HG03558 (cell line): ENCODE data around the gene RMC1.
"Not testable (repeated sequence)": the region's sequence is repeated elsewhere in the genome, so short reads cannot be mapped to it uniquely, and the experiment has no call there.

Experiments
- ATAC-seq: cut with Tn5 transposase; IDR thresholded peaks from one replicate; pipeline ENCODE4 v1.9.1; 2021; ENCODE audit warnings: moderate number of reproducible peaks; ENCODE audit not compliant: unreplicated experiment; ENCODE audit errors: extremely low read depth

RMC1 gene

DNA sequence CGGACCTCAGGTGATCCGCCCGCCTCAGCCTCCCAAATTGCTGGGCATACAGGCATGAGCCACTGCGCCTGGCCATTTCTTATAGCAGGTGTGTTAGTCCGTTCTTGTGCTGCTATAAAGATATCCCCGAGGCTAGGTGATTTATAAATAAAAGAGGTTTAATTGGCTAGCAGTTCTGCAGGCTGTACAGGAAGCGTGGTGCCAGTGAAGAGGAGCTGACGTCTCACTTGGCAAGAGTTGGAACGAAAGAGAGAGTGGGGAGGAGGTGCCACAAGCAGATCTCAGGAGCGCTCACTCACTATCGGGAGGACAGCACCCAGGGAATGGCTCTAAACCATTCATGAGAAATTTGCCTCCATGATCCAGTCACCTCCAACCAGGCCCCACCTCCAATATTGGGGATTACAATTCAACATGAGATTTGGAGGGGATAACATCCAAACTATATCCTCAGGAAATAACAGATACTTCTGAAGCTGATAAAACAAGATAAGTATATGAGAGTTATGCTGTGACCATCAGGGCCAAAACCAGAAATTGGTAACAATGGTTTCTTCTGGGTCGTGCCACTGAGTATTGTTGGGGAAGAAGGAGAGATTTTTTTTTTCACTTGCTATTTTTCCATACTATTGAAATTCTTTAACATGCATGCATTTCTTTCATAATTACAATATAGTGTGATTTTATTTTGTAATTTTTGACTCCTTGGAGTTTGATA lies 7.4 kb upstream of the RMC1 start:
- ATAC-seq, result no peak

DNA sequence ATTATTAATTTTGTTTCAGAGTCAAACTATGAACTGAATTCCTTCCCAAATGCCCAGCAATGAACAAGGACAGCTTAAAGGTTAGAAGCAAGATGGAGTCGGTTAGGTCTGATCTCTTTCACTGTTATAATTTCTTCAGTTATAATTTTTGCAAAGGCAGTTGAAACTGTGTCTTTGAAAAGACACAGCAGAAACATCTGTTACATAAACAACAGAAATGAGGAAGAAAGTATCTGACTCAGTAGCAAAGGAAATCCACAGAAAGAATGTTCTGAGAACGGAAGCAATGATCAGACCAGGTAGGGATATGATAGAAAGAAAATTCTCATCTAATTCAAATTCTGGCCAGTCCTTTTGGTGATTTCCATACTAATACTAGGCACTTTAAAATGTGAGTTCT lies 5.2 kb upstream of the RMC1 start:
- ATAC-seq, result no peak

GRCh38 chr18:23498877-23499276 lies 4.4 kb upstream of the RMC1 start:
- no peak for ATAC-seq

DNA sequence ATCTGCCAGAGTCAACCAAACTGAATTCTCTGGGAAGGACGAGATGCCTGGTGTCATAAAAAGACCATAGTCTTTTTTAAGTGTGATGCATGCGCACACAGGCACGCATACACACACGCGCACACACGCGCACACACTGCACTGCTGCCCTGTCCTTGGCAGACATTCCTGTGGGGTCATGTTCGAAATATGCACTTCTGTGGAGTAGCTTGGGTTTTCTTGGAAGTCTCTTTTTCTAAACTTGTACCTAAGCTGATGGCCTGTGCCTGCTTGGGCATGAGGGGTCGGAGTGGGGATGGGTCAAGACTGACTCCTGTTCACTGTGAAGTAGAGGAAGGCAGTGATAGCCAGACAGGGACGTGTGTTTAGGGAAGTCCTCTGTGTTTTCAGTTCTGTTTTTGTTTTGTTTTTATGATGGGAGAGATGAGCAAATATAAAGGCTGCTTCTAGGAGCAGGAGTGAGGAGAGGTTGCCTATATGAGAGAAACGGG lies 4.0 kb upstream of the RMC1 start:
- ATAC-seq, result no peak

GRCh38 chr18:23501626-23502025 lies 1.7 kb upstream of the RMC1 start:
- no peak for ATAC-seq

GRCh38 chr18:23502516-23503037 lies 734 bp upstream of the RMC1 start:
- no peak for ATAC-seq

GRCh38 chr18:23503963-23504344 lies 643 bp downstream of the RMC1 start:
- no peak for ATAC-seq

DNA sequence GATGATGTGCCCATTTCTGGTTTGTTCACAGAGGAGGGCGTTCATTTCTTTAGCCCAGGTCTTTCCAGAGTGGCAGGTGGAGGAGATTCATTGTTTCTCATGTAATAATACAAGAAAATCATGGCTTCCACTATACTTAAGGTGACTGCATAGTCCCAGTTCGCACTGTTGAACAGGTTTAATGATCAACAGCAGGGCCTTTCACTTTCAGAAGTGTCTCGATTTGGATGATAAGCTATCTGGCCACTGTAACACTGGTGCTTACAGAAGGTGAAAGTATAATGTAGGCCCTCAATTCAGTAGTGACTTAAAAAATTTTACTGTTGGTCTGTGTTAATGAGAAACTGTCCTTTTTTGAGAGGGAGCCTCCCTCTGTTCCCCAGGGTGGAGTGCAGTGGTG lies 1.4 kb downstream of the RMC1 start:
- peak; percentile 54 for ATAC-seq

DNA sequence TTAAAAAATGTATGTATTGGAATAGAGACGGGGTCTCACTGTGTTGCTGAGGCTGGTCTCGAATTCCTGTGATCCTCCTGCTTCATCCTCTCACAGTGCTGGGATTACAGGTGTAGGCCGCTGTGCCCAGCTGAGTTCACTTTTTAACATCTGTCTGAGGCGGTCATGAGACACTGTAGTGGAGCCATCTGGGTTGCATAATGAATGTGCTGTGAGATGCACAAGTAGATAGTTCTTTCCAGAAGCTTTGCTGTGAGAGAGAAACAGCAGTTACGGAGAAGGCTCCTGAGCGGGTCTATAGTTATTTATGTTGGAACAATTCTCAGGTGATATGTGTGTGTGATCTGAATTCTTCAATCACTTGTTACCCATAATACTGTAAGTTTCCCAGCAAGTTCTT lies 3.1 kb downstream of the RMC1 start:
- no peak for ATAC-seq

GRCh38 chr18:23510923-23511322 lies 7.6 kb downstream of the RMC1 start:
- ATAC-seq, result not testable (repeated sequence)

GRCh38 chr18:23512216-23512615 lies 8.9 kb downstream of the RMC1 start:
- not testable (repeated sequence) for ATAC-seq

GRCh38 chr18:23512641-23513040 lies 9.3 kb downstream of the RMC1 start:
- ATAC-seq, result no peak

DNA sequence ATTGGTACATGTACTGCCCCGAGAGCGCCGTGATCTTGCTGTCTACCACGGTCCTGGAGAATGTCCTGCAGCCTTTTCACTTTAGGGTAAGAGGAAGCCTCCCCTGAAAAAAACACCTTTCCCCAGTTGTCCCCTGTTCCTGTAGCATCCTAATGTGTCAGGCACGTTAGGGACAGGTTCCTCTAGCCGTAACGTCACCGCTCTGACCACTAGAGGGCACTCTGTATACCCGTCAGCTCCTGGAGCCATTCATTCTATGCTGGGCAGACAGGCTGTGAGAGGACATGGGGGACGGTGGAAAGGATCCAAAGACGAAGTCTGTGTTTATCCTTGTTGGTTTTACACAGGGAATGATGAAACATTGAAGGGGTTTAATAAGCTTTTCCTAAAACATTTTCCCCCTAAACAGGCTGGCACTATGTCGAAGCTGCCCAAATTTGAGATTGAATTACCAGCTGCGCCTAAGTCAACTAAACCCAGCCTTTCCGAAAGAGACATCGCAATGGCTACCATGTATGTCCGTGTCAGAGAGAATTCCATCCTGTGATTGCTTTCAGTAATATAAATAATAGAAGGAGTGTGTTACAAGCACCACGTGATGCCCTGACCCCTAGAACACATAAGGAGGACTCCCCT lies 12.7 kb downstream of the RMC1 start:
- ATAC-seq, result peak; percentile 67

DNA sequence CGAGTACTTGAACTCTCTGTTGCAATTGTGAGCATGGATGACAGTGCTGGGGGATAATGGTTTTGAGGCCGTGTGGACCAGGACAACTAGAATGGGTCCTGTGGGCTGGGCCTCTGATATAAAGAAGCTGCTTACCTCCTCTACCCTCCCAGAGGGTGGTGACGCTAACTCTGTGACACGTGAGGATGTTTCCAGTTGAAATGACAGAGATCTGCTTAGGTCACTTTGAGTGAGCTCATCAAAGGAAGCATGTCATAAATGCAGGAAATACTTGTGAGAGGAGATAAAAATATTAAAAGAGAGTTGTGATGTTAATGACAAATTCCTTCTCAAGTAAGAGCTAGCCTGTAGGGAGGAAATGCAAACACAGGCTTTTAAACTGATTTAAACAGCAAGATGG lies 16.4 kb downstream of the RMC1 start:
- ATAC-seq, result no peak

- ATAC-seq, result no peak
These were observed 18.0 kb downstream of the RMC1 start for GRCh38 chr18:23521271-23521670.

DNA sequence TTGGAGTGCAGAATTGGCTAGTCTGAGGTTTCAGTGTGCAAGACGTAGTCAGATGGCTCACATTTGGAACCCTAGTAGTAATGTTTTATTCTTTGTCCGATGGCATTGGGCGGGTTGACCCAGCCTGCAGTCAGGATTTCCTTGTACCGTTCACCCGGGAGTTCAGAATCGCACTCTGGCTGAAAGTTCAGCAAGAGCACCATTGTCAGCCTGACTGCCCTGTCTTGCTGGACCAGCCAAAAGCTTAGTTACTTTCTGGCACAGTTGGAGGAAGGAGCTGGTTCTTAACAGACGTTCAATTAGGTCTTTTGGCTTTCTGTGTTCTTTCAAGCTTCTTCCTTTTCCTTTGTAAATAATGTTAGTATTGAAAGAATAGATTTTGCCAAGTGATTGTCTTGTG lies 18.6 kb downstream of the RMC1 start:
- no peak for ATAC-seq

DNA sequence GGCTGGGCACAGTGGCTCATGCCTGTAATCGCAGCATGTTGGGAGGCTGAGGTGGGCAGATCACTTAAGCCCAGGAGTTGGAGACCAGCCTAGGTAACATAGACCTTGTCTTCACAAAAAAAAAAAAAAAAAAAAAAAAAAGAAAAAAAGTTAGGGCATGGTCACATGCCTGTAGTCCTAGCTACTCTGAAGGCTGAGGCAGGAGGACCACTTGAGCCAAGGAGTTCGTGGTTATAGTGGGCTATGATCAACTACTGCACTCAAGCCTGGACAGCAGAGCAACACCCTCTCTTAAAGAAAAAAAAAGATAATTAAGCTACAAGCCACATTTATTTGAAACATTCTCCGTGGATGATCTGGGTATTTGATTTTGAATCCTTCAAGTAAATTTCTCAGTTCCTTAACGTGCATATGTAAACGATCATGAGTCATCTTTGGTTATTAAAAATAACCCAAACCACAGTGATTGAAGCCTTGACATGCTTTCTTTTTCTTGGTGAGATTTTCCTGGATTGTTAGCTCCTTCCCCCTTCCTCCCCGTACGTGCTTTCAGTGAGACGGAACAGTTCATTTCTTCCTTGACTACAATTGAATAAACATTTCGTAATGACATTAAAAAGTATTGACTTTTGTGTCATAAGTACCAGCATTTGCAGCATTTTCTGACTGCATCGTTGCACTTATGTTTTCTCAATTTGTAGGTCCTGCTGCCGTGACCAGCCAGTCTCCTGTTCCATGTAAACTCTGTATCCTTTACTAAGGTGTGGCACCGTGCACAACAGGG lies 20.3 kb downstream of the RMC1 start:
- no peak for ATAC-seq

DNA sequence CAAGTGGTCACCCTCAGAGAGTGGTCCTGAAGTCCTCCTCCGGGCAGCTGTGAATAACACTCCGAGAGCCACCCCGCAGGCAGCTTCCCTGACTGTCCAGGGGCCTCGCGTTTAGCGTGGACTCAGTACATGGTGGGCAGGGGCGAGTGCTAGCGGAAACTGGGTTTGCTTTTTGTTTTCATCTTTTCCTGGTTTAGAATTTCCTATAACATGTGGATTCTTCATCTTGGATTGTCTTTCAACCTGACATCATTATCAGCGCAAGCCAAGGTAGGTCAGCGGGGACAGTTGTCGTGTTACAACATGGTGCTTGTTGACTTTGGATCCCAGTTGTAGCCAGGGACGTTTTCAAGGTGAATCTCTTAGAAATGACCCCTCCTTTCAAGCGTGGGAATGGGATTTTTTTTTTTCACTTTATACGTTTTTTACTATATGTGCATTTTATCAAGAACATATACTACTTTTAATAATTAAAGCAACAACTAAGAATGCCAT lies 20.9 kb downstream of the RMC1 start:
- ATAC-seq, result no peak

DNA sequence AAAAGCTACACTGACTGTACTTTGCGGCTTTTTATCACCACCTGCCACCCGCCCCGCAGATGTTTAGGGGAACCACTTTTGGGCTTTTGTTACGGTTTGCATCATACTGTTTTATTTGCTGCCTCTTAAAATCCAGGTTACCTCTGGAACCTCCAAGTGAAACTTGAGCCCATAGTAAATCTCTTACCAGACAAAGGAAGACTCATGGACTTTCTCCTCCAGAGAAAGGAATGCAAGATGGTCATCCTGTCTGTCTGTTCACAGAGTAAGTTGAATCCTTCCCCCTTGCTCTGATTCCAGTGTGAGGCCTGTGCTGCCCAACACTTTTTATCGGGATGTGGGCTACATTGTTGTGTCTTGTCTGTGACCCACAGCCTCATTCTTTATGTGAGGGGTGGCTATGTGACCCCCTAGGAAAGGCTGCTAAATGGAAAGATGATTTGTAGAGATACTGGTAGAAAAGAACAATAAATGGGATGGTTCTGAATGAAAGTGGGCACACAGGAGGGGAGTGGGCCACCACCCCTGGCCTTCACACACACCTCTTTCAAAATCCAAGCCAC lies 23.3 kb downstream of the RMC1 start:
- ATAC-seq, result no peak
